Nucleus accumbens (tissue), 56 donors: ENCODE data around the gene C1orf74.
"Not testable (repeated sequence)": the region's sequence is repeated elsewhere in the genome, so short reads cannot be mapped to it uniquely, and the experiment has no call there.

Experiments
- DNase-seq, 56 donors: peaks; one replicate each; lab custom pipeline; 2025; lab: John Stamatoyannopoulos, UW

Gene C1orf74

GRCh38 chr1:209805875-209806760, 21.8 kb upstream of the C1orf74 start, which contains the start of gene IRF6:
Gene IRF6 (minus strand): TSS chr1:209806142. CDS start chr1:209801413, 4,729 bp downstream.
- peak in 3 of 56 donors; percentile 1 to 30 (median 22) for DNase-seq

- DNase-seq = no peak
These were observed 21.0 kb upstream of the C1orf74 start for GRCh38 chr1:209805341-209805781.

GRCh38 chr1:209803568-209803967, 19.2 kb upstream of the C1orf74 start:
- no peak for DNase-seq

- no peak for DNase-seq
These were observed 18.4 kb upstream of the C1orf74 start for GRCh38 chr1:209802780-209803152.

GRCh38 chr1:209802117-209802779, 17.9 kb upstream of the C1orf74 start:
- DNase-seq = no peak

- DNase-seq = no peak
These were observed 16.9 kb upstream of the C1orf74 start for GRCh38 chr1:209800984-209801834.

GRCh38 chr1:209797978-209798639, 13.8 kb upstream of the C1orf74 start:
- DNase-seq = no peak

- not testable (repeated sequence) for DNase-seq
These were observed 9.4 kb upstream of the C1orf74 start for GRCh38 chr1:209793711-209794110.

GRCh38 chr1:209791920-209792319, 7.6 kb upstream of the C1orf74 start:
- no peak for DNase-seq

- no peak for DNase-seq
These were observed 6.2 kb upstream of the C1orf74 start for GRCh38 chr1:209790286-209791193.

GRCh38 chr1:209789245-209789644, 4.9 kb upstream of the C1orf74 start:
- no peak for DNase-seq

GRCh38 chr1:209787551-209787950, 3.2 kb upstream of the C1orf74 start:
- peak in 22 of 56 donors; percentile 9 to 63 (median 30) for DNase-seq

GRCh38 chr1:209786146-209786545, 1.8 kb upstream of the C1orf74 start:
- DNase-seq = no peak

GRCh38 chr1:209785592-209785991, 1.2 kb upstream of the C1orf74 start:
- DNase-seq = no peak

- no peak for DNase-seq
These were observed 973 bp downstream of the C1orf74 start for GRCh38 chr1:209783386-209783785.

GRCh38 chr1:209780268-209780667, 4.1 kb downstream of the C1orf74 start:
- no peak for DNase-seq

GRCh38 chr1:209778102-209778501, 6.3 kb downstream of the C1orf74 start:
- no peak for DNase-seq

- DNase-seq = no peak
These were observed 6.8 kb downstream of the C1orf74 start for GRCh38 chr1:209777587-209777986.

GRCh38 chr1:209775678-209776077, 8.7 kb downstream of the C1orf74 start:
- peak in 1 of 56 donors; percentile 8 for DNase-seq
